KMS-11 (cell line): ENCODE measurements around the gene TCF12.

Experiments used
- H2AFZ ChIP-seq: fragments of 200-600 bp; sonication (generic); 2 replicates; pipeline ENCODE4 v1.6.1; 2016; ENCODE audit warnings: antibody characterized with exemption, mixed run types, low read depth
- H3K27ac ChIP-seq: fragments of 200-600 bp; sonication (generic); 2 replicates; pipeline ENCODE4 v1.6.1; 2016; ENCODE audit warnings: mild to moderate bottlenecking, mixed run types
- H3K27me3 ChIP-seq: fragments of 200-600 bp; sonication (generic); 2 replicates; pipeline ENCODE4 v1.6.1; 2017; ENCODE audit warnings: mild to moderate bottlenecking, low read depth, mixed run types, moderate library complexity; ENCODE audit not compliant: insufficient read depth
- H3K36me3 ChIP-seq: fragments of 200-600 bp; sonication (generic); 2 replicates; pipeline ENCODE4 v1.6.1; 2017; ENCODE audit warnings: mild to moderate bottlenecking, mixed run types; ENCODE audit not compliant: insufficient read depth
- H3K4me1 ChIP-seq: fragments of 200-600 bp; sonication (generic); 2 replicates; pipeline ENCODE4 v1.6.1; 2016; ENCODE audit warnings: mild to moderate bottlenecking, low read depth, mixed run types; ENCODE audit not compliant: poor library complexity, severe bottlenecking
- H3K4me2 ChIP-seq: fragments of 200-600 bp; sonication (generic); 2 replicates; pipeline ENCODE4 v1.7.0; 2016; ENCODE audit warnings: mild to moderate bottlenecking, mixed run types
- H3K4me3 ChIP-seq: fragments of 200-600 bp; sonication (generic); IDR thresholded peaks from 2 replicates; pipeline ENCODE4 v1.6.1; 2017; ENCODE audit warnings: low read depth, low read length, mixed read lengths; ENCODE audit not compliant: insufficient read depth
- H3K79me2 ChIP-seq: fragments of 200-600 bp; sonication (generic); 2 replicates; pipeline ENCODE4 v1.6.1; 2016; ENCODE audit warnings: low read depth, mixed run types; ENCODE audit not compliant: insufficient read depth
- H3K9ac ChIP-seq: fragments of 200-600 bp; sonication (generic); 2 replicates; pipeline ENCODE4 v1.6.1; 2016; ENCODE audit warnings: mild to moderate bottlenecking, mixed run types
- H4K20me1 ChIP-seq: fragments of 200-600 bp; sonication (generic); 2 replicates; pipeline ENCODE4 v1.6.1; 2016; ENCODE audit warnings: mild to moderate bottlenecking, mixed run types; ENCODE audit not compliant: insufficient read depth
- TF ChIP-seq, protein P1 (sequence below): fragments of 200-600 bp; sonication (generic); conservative IDR thresholded peaks from 2 replicates; pipeline ENCODE4 v1.6.1; 2017; ENCODE audit warnings: low read depth, mild to moderate bottlenecking, antibody characterized with exemption, low read length, moderate library complexity, mixed read lengths

Gene TCF12

DNA sequence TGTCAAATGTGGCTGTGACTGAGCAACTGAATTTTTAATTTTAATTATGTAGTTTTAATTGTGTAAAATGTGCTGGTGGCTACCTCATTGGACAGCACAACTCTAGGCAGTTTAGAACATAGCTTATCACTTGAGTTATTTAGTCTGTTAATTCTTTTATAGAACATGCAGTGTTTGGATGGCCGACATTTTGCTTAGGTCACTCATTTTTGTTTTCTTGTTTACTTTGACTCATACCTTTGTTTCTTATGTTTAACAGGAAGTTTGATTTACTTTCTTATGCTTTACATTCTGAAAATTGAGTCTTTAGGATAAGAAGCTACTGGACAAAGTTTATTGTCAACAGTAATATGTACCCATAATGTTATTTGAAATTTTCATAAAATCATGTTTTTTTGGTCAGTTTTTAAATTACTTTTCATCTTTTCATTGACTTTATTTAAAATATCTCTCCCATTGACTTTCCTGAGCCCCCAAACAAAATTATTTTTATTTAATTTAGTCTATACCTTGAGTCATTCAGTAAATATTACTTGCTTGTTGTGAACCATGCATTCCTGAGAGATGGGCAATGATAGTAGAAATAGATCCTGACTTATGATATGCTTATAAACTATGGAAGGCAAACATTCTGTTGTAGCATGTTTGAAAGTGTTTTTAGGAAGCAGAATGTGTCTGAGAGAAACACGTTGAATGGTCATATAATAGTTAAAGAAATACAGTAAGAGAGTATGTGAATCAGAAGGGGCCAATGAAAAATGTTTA lies 60.6 kb downstream of the TCF12 start:
- Histone ChIP-seq H3K9ac (no peak overlapping the region), H3K4me3 (no peak overlapping the region), H3K4me1 (no peaks in the 10 kb centered on the region), H3K79me2 (peaks cover 8% of the 10 kb centered on the region; the same call in 1 of the 2 replicates), H2AFZ (no peak overlapping the region), H3K27ac (no peak overlapping the region), H3K4me2 (no peak overlapping the region), H4K20me1 (no peaks in the 10 kb centered on the region), H3K36me3 (no peaks in the 10 kb centered on the region), H3K27me3 (no peaks in the 10 kb centered on the region)
- TF ChIP-seq, protein P1, sequence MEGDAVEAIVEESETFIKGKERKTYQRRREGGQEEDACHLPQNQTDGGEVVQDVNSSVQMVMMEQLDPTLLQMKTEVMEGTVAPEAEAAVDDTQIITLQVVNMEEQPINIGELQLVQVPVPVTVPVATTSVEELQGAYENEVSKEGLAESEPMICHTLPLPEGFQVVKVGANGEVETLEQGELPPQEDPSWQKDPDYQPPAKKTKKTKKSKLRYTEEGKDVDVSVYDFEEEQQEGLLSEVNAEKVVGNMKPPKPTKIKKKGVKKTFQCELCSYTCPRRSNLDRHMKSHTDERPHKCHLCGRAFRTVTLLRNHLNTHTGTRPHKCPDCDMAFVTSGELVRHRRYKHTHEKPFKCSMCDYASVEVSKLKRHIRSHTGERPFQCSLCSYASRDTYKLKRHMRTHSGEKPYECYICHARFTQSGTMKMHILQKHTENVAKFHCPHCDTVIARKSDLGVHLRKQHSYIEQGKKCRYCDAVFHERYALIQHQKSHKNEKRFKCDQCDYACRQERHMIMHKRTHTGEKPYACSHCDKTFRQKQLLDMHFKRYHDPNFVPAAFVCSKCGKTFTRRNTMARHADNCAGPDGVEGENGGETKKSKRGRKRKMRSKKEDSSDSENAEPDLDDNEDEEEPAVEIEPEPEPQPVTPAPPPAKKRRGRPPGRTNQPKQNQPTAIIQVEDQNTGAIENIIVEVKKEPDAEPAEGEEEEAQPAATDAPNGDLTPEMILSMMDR: no peak

DNA sequence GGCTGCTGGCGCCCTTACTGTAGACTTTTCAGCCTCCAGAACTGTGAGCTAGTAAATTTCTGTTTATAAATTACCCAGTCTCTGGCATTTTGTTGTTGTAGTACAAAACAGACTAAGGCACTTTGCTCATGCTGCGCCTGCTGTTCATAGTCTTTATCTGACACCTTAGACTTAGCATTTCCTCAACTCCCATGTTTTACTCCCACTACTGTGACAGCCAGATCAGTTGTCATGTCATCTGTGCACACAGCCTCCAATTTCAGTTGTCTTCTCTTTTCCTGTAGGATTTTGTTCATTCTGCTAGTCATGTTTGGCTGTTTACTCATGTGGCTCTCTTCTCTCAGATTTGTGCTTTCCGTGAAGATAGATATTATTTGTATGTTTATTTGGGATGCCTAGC lies 62.0 kb downstream of the TCF12 start:
- no peak overlapping the region for H3K4me2 ChIP-seq
- no peak overlapping the region for H3K9ac ChIP-seq
- H2AFZ ChIP-seq: no peak overlapping the region
- H3K4me3 ChIP-seq: no peak overlapping the region
- no peak overlapping the region for H3K27ac ChIP-seq
- no peaks in the 10 kb centered on the region for H3K27me3 ChIP-seq
- H4K20me1 ChIP-seq: no peaks in the 10 kb centered on the region
- TF ChIP-seq, protein P1: no peak
- no peaks in the 10 kb centered on the region for H3K36me3 ChIP-seq
- H3K79me2 ChIP-seq: peaks cover 8% of the 10 kb centered on the region; the same call in 1 of the 2 replicates
- H3K4me1 ChIP-seq: peaks cover 12% of the 10 kb centered on the region

DNA sequence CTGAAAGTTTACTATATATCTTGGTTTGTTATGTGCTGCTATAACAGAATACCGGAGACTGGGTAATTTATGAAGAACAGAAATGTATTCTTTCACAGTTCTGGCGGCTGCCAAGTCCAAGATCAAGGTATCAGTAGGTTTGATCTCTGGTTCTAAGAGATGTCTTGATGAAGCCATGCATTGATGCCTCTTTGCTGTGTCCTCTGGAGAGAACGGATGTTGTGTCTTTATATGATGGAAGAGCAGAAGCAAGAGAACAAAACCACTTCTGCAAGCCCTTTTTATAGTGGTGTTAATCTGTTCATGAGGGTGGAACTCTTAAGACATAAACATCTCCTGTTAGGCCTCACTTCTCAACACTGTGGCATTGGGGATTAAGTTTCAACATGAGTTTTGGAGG lies 62.7 kb downstream of the TCF12 start:
- H3K79me2 ChIP-seq: peaks cover 8% of the 10 kb centered on the region; the same call in 1 of the 2 replicates
- no peak overlapping the region for H3K9ac ChIP-seq
- no peaks in the 10 kb centered on the region for H4K20me1 ChIP-seq
- no peak overlapping the region for H3K4me2 ChIP-seq
- H3K36me3 ChIP-seq: no peaks in the 10 kb centered on the region
- no peaks in the 10 kb centered on the region for H3K27me3 ChIP-seq
- no peak overlapping the region for H2AFZ ChIP-seq
- TF ChIP-seq, protein P1: no peak
- H3K27ac ChIP-seq: no peak overlapping the region
- no peak overlapping the region for H3K4me3 ChIP-seq
- peaks cover 19% of the 10 kb centered on the region for H3K4me1 ChIP-seq

DNA sequence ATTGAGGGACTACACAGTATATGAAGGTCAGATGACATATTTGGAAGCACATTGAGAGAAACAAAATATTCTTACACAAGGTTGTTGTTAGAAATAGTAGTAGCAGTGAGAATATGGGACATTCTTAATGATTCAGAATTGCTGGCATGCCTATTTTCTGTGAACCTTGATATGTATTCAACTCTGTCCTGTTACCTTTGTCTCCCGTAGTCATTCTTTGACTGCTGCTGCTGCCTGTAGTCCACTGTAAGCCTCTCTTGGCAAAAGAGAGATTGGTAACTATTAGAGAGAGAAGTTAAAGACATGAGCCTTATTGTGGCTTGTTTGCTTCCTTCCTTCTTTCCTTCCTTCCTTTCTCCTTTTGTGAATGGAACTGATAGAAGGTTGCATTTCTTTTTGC lies 64.5 kb downstream of the TCF12 start:
- no peak overlapping the region for H2AFZ ChIP-seq
- no peaks in the 10 kb centered on the region for H3K27me3 ChIP-seq
- H3K4me2 ChIP-seq: no peak overlapping the region
- H3K79me2 ChIP-seq: peaks cover 8% of the 10 kb centered on the region; the same call in 1 of the 2 replicates
- TF ChIP-seq, protein P1: no peak
- no peak overlapping the region for H3K4me3 ChIP-seq
- no peaks in the 10 kb centered on the region for H4K20me1 ChIP-seq
- H3K27ac ChIP-seq: no peak overlapping the region
- no peak overlapping the region for H3K9ac ChIP-seq
- H3K4me1 ChIP-seq: peaks cover 38% of the 10 kb centered on the region
- H3K36me3 ChIP-seq: no peaks in the 10 kb centered on the region
